ENCODE results near the gene CARD10.
"Not testable (repeated sequence)": the region's sequence is repeated elsewhere in the genome, so short reads cannot be mapped to it uniquely, and the experiment has no call there.

Gene CARD10

GRCh38 chr22:37556710-37557109, 37.5 kb upstream of the CARD10 start:
- no peak for DNase-seq

GRCh38 chr22:37555029-37555428, 35.8 kb upstream of the CARD10 start:
- no peak for DNase-seq

- DNase-seq, result no peak
These were observed 34.5 kb upstream of the CARD10 start for GRCh38 chr22:37553725-37554124.

GRCh38 chr22:37552524-37553163, 33.4 kb upstream of the CARD10 start:
- peak; percentile 79 for DNase-seq

- DNase-seq, result no peak
These were observed 32.8 kb upstream of the CARD10 start for GRCh38 chr22:37551981-37552380.

GRCh38 chr22:37550921-37551320, 31.7 kb upstream of the CARD10 start:
- DNase-seq, result not testable (repeated sequence)

- DNase-seq, result no peak
These were observed 30.5 kb upstream of the CARD10 start for GRCh38 chr22:37549704-37550059.

GRCh38 chr22:37547251-37547741, 28.1 kb upstream of the CARD10 start:
- DNase-seq, result no peak

GRCh38 chr22:37546437-37547250, 27.4 kb upstream of the CARD10 start:
- no peak for DNase-seq

- no peak for DNase-seq
These were observed 26.7 kb upstream of the CARD10 start for GRCh38 chr22:37545703-37546436.

GRCh38 chr22:37544955-37545702, 25.9 kb upstream of the CARD10 start:
- no peak for DNase-seq

- no peak for DNase-seq
These were observed 23.7 kb upstream of the CARD10 start for GRCh38 chr22:37542959-37543358.

- not testable (repeated sequence) for DNase-seq
These were observed 23.2 kb upstream of the CARD10 start for GRCh38 chr22:37542416-37542815.

GRCh38 chr22:37539790-37540189, 20.6 kb upstream of the CARD10 start:
- not testable (repeated sequence) for DNase-seq

GRCh38 chr22:37538590-37539357, 19.6 kb upstream of the CARD10 start:
- DNase-seq, result peak; percentile 83

GRCh38 chr22:37535159-37535558, 15.9 kb upstream of the CARD10 start:
- DNase-seq, result no peak

- peak; percentile 77 for DNase-seq
These were observed 15.2 kb upstream of the CARD10 start for GRCh38 chr22:37534445-37534844.

GRCh38 chr22:37533995-37534394, 14.8 kb upstream of the CARD10 start:
- peak; percentile 88 for DNase-seq

- peak; percentile 80 for DNase-seq
These were observed 10.6 kb upstream of the CARD10 start for GRCh38 chr22:37529652-37530345.

GRCh38 chr22:37527952-37528351, 8.7 kb upstream of the CARD10 start:
- DNase-seq, result not testable (repeated sequence)

- not testable (repeated sequence) for DNase-seq
These were observed 8.0 kb upstream of the CARD10 start for GRCh38 chr22:37527081-37527752.

All from NCI-H2171 (cell line).